GM12872 (cell line): ENCODE measurements around the gene EEF2K.

Experiments used
- CTCF ChIP-seq: IDR thresholded peaks from 3 replicates; pipeline ENCODE4 v1.5.1; 2011; ENCODE audit warnings: low read depth, mild to moderate bottlenecking, low read length, moderate library complexity; ENCODE audit not compliant: insufficient read depth

EEF2K gene

GRCh38 chr16:22322021-22322471 is 116.0 kb downstream of the EEF2K start:
- TF ChIP-seq CTCF: no peak

- TF ChIP-seq CTCF: no peak
Measured at GRCh38 chr16:22322741-22323140, 116.7 kb downstream of the EEF2K start.

- TF ChIP-seq CTCF: no peak
Measured at GRCh38 chr16:22323173-22323958, 117.3 kb downstream of the EEF2K start.

GRCh38 chr16:22323959-22324786 is 118.1 kb downstream of the EEF2K start:
- no peak for TF ChIP-seq CTCF

- TF ChIP-seq CTCF: no peak
Measured at GRCh38 chr16:22324787-22325597, 118.9 kb downstream of the EEF2K start.

- no peak for TF ChIP-seq CTCF
Measured at GRCh38 chr16:22325598-22326368, 119.7 kb downstream of the EEF2K start.
